ENCODE data around the gene LAMA3. TPM values are rescaled to one million over a fixed set of nuclear protein-coding genes. Genes with fewer than 3 reads are reported as not detected.

The LAMA3 gene
- total RNA-seq, result 1.2 TPM

GRCh38 chr18:23689031-23689615 is at the start of gene LAMA3:
TSS of gene LAMA3 (plus strand) at chr18:23689453. CDS start at chr18:23689684, 231 bp downstream.
- FAIRE-seq, result no peak
- peak; percentile 50 to 63 for DNase-seq (ENCODE audit: low spot score in 2 of 2)

DNA sequence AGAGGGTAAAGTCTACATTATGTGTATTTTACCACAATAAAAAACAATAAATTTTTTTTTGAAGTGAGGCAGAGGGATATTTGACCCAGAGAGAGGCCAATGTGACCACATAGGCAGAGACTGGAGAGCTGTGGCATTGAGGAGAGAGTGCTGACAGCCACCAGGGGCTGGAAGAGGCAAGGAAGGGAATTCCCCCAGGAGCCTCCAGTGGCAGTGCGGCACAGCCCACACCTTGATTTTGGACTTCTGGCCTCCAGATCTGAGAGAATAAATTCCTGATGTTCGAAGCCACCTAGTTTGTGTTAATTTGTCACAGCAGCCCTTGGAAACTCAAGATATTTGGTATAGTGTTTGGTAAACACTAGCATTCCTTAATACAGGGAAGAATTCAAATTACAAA is 49.2 kb upstream of the LAMA3 start:
- FAIRE-seq, result no peak
- no peak for DNase-seq (ENCODE audit: low spot score in 2 of 2)

- FAIRE-seq (no peak), DNase-seq (ENCODE audit: low spot score in 2 of 2) (no peak)
These were observed 48.0 kb upstream of the LAMA3 start for GRCh38 chr18:23641143-23641720.

- FAIRE-seq (no peak), DNase-seq (ENCODE audit: low spot score in 2 of 2) (no peak)
These were observed 47.2 kb upstream of the LAMA3 start for GRCh38 chr18:23641937-23642666.

DNA sequence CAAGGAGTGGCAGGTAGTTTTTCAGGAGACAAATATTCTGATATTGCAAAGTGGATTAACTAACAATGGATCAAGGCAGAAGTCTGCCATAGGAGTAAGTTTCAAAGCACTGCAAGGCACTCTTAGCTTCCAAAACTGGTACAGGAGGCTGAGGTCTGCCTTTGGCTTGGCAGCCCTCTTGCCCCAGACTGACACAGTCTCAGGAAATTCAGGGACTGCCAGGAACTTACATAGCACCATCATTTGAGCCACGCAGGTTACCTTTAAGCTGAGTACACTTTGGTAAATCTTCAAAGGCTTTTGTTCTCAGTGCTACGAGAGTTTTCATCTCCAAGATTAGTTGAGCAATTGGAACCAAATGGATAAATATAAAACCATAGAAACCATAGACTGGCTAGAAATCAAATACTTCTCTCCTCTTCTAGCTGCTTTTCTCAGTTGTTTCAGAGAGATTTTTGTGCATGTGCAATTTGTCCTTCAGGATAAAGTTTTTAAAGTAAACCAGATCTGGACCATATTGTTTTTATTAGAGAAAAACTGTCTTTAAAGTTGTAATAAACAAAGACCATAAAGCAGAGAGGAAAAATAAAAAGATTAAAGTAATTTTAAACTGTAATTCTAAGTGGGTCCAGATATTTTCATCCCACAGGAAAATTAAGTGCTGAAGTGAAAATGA is 45.3 kb upstream of the LAMA3 start:
- FAIRE-seq (no peak), DNase-seq (ENCODE audit: low spot score in 2 of 2) (no peak)

GRCh38 chr18:23645568-23646175 is 43.6 kb upstream of the LAMA3 start:
- no peak for DNase-seq (ENCODE audit: low spot score in 2 of 2)
- no peak for FAIRE-seq

DNA sequence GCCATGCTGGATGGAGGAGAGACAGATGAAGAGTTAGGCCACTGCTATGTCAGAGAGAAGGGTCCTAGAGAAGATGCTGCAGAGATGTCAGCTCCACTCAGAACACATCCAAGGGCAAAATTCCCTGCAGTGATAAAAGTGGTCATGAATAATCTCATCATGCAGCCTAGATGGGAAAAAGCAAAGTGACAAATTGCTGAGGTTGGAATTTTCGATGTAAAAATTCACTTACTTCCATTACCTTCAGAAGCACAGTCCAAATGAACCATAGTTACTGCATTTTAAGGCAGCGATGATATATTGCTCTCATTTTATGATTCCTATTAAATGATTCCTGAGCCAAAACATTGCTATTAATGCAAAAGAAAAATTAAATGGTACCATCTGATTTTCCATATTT is 43.0 kb upstream of the LAMA3 start:
- no peak for DNase-seq (ENCODE audit: low spot score in 2 of 2)
- FAIRE-seq, result no peak

DNA sequence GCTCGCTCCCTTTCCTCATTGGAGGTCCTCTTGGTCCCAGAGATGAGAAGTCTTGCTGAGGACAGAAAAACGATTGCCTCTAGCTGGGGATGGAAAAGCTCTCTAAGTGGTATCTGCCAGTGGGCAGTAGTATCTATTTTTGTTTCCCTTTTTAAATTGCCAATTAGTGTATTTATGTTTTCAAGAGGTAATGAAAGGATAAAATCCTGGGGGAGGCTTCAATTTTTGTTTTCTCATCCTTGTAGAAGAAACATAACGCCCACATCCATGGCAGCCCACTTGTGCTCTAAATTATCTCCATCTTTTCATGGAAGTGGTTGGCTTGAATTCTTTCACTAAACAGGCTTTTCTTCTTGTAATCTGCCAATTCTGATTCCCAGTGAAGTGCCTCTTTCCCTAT is 40.8 kb upstream of the LAMA3 start:
- FAIRE-seq (no peak), DNase-seq (ENCODE audit: low spot score in 2 of 2) (no peak)

DNA sequence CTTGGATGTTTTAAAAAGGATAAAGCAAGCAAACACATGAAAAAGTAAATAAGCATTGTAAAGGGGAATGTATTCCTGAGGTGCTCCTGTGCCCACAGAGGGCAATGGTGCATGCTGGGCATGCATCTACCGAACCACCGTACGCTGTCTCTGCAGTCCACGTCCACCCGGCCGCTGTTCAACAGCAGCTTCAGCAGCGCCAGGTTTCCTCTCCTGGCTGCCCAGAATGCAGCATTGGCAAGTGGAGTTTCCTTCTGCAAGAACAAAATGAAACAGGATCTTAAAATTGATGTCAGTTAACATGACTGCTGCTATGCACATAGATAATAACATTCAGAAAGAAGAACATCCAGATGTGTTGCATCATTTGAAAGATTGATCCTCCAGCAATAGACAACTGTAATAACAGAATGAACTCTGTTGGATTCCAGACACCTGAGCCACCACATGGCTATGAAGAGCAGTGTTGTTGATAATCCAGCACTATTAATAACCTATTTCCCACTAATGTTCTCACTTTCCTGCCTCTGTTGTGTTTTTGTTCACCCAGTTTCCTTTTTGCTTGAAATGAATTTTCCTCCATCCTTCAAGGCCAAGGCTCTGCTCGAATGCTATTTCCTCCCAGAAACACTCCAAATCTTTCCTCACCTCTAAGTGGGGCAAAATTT is 40.2 kb upstream of the LAMA3 start:
- FAIRE-seq (no peak), DNase-seq (ENCODE audit: low spot score in 2 of 2) (no peak)

DNA sequence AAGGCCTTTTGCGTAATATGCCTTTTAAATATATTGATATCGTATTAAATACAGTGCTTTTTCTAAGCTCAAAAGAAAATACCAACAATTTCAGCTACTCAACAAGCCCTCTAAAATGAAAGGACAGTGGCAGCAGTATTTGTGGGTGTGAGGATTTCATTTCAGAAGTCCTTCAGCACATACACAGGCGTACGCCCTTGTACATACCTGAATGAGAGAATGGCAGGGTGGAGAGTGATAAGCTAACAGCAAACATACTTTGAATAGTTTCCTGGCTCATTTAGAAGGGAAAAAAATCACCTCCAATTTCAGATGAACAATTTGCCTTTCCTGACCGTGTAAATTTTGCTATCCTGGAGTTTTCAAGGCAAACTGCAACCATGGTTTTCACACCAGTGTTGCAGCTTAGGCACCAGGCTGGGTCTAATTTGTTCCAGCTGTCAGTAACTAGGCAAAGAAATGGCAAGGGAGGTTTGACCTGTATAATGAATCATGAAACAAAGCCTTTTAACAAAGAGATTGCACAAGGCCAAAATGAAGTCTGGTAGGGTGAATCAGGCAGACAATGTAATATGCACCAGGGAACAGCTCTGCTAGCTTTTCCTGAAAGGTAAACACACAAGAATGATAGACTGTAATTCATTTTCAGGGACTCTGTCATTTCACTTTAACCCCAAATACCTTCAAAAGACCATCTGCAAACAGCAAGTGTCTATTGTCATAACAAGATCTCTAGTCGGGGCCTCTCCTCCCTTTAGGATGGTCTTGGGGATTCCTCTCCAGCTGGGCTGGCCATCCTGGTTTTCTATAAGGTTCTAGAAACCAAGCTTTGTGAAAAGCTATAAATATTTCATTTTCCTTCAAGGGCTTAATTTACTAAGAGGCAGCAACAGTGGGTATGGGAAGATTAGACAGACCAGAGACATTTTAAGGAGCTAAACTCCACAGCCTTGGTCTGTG is 38.0 kb upstream of the LAMA3 start:
- DNase-seq (ENCODE audit: low spot score in 2 of 2) (no peak), FAIRE-seq (no peak)

DNA sequence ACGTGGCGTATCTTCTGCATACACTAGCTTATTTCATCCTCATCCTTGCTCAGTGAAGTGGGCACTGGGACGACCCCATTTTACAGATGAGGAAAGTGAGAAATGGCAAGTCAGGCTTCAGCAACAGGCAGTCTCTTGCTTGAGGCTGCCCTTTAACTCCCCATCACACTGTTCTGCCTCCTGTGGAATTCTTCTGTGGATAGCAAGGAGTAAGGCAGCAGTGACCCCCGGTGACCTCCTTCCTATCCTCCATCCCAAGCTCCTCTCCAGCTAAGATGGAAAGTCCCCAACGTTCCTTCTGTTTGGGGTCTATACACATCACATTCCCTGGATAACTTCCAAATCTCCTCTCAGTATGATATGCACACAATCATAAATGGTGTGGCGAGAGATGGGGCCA is 37.0 kb upstream of the LAMA3 start:
- no peak for FAIRE-seq

GRCh38 chr18:23658285-23658684 is 31.0 kb upstream of the LAMA3 start:
- FAIRE-seq, result no peak
- DNase-seq (ENCODE audit: low spot score in 2 of 2), result no peak

More for the DNA sequence above, 37.0 kb upstream of the LAMA3 start:
- DNase-seq (ENCODE audit: low spot score in 2 of 2), result no peak

DNA sequence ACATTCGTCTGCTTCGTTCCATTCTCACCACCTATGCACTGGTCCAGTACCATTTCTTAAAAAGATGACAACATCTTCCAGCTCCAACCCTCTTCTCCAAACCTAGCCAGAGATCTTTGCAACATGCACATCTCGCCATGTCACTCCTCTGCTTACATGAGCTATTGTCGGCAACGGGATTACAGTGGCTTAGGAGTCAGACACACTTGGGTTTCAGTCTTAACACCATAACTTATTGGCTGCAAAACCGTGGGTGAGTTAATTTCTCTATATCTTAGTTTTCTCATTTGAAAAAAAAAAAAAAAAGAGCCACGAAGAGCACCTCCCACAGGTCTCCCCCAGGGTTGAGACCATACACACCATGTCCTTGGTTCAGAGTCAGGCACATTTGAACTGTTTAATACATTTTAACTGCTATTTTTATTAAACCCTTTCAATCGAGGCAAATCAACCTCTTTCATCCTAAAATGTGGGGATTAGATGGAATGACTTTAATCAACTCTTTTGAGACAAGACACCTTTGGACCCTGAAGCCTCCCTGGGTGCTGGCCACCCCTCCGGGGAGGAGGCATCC is 27.4 kb upstream of the LAMA3 start:
- FAIRE-seq (no peak), DNase-seq (ENCODE audit: low spot score in 2 of 2) (no peak)

GRCh38 chr18:23662309-23663263 is 26.7 kb upstream of the LAMA3 start, which contains the start of gene ANKRD29:
TSS of gene ANKRD29 (minus strand) at chr18:23662911. CDS start at chr18:23662730, 181 bp downstream.
- FAIRE-seq (no peak), DNase-seq (ENCODE audit: low spot score in 2 of 2) (peak; percentile 46 to 60)

- FAIRE-seq (no peak), DNase-seq (ENCODE audit: low spot score in 2 of 2) (no peak)
These were observed 24.6 kb upstream of the LAMA3 start for GRCh38 chr18:23664674-23665073.

DNA sequence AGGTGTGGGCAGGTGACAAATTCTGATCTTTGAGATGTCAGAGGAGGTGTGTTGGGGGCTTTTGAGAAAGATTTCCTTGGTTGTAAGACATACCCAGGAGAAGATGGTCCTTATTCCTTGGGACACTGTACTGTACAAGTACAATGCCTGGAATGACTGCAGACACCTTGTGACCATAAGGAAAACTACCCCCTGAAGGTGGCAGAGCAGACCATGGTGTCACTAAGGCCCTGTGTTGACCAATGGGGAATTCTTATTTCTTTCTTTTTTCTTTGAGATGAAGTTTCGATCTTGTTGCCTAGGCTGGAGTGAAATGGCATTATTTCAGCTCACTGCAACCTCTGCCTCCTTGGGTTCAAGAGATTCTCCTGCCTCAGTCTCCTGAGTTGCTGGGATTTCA is 22.1 kb upstream of the LAMA3 start:
- FAIRE-seq (no peak), DNase-seq (ENCODE audit: low spot score in 2 of 2) (no peak)

DNA sequence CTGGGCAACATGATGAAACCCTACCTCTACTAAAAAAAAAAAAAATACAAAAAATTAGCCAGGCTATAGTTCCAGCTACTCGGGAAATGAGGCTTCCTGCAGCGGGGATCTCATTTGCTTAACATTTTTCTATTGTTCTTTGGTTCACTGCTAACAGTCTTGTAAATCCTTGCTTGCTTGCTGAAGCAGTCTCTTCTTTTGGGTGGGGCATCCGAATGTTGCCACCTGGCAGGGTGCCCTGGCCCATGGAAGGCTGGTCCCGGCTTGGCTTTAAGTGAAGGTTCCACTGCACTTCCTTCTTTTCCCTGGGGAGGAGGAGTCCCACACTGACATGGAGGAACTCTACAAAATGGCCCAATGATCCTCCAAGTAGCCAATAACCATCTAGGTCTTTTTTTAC is 20.5 kb upstream of the LAMA3 start:
- FAIRE-seq (no peak), DNase-seq (ENCODE audit: low spot score in 2 of 2) (no peak)

All from frontal cortex (tissue), 4 donors.